HepG2 (cell line): ENCODE measurements around the gene RAD9A. TPM values are rescaled to one million over a fixed set of nuclear protein-coding genes. Genes with fewer than 3 reads are reported as not detected.
A peak's percentile ranks its signal among the peaks of the same experiment; 100 is the strongest.

Experiments used
- AKAP8 ChIP-seq: sonication (generic); formaldehyde crosslinking; IDR thresholded peaks from 2 replicates; pipeline ENCODE4 v1.5.1; 2020; ENCODE audit warnings: mild to moderate bottlenecking, missing genetic modification reagents
- ELF4 ChIP-seq: sonication (generic); formaldehyde crosslinking; IDR thresholded peaks from 2 replicates; pipeline ENCODE4 v1.5.0; 2020; ENCODE audit warnings: missing genetic modification reagents, mild to moderate bottlenecking, moderate library complexity, borderline replicate concordance
- FOXO1 ChIP-seq: sonication (generic); formaldehyde crosslinking; IDR thresholded peaks from 2 replicates; pipeline ENCODE4 v1.4.0; 2020; ENCODE audit warnings: missing genetic modification reagents
- KDM5B ChIP-seq: sonication (generic); formaldehyde crosslinking; IDR thresholded peaks from 2 replicates; pipeline ENCODE4 v1.4.0; 2020; ENCODE audit warnings: missing genetic modification reagents, mild to moderate bottlenecking, borderline replicate concordance
- KDM6A ChIP-seq: IDR thresholded peaks from 2 replicates; pipeline ENCODE4 v1.6.1; 2016; ENCODE audit warnings: low read depth
- MXI1 ChIP-seq: IDR thresholded peaks from 3 replicates; pipeline ENCODE4 v1.6.1; 2012; ENCODE audit warnings: low read depth, low read length, inconsistent platforms, borderline replicate concordance
- NCOA2 ChIP-seq: sonication (generic); formaldehyde crosslinking; IDR thresholded peaks from 2 replicates; pipeline ENCODE4 v1.8.0; 2022; ENCODE audit warnings: inconsistent platforms
- PHF8 ChIP-seq: sonication (generic); formaldehyde crosslinking; IDR thresholded peaks from 2 replicates; pipeline ENCODE4 v1.5.0; 2020; ENCODE audit warnings: missing genetic modification reagents
- SAP130 ChIP-seq: IDR thresholded peaks from 2 replicates; pipeline ENCODE4 v1.6.1; 2016; ENCODE audit warnings: low read depth
- YEATS2 ChIP-seq: sonication (generic); formaldehyde crosslinking; IDR thresholded peaks from 2 replicates; pipeline ENCODE4 v1.4.0; 2020; ENCODE audit warnings: missing genetic modification reagents, borderline replicate concordance
- ZBTB20 ChIP-seq: sonication (generic); formaldehyde crosslinking; IDR thresholded peaks from 2 replicates; pipeline ENCODE4 v1.8.1; 2023; ENCODE audit warnings: missing genetic modification reagents, low read depth, mild to moderate bottlenecking, borderline replicate concordance
- ZFP36L1 ChIP-seq: sonication (generic); formaldehyde crosslinking; IDR thresholded peaks from 2 replicates; pipeline ENCODE4 v1.8.0; 2022; ENCODE audit warnings: mild to moderate bottlenecking, missing genetic modification reagents, moderate library complexity
- ZIK1 ChIP-seq: sonication (generic); formaldehyde crosslinking; IDR thresholded peaks from 2 replicates; pipeline ENCODE4 v1.5.0; 2020; ENCODE audit warnings: mild to moderate bottlenecking, low read depth, missing genetic modification reagents, borderline replicate concordance
- ZMYM2 ChIP-seq: sonication (generic); formaldehyde crosslinking; IDR thresholded peaks from 2 replicates; pipeline ENCODE4 v1.8.0; 2022; ENCODE audit warnings: mild to moderate bottlenecking, missing genetic modification reagents
- ZNF567 ChIP-seq: sonication (generic); formaldehyde crosslinking; IDR thresholded peaks from 2 replicates; pipeline ENCODE4 v1.8.1; 2023; ENCODE audit warnings: mild to moderate bottlenecking, missing genetic modification reagents, borderline replicate concordance
- ZNF7 ChIP-seq: IDR thresholded peaks from 2 replicates; pipeline ENCODE4 v1.6.1; 2016; ENCODE audit warnings: missing biosample characterization, missing genetic modification reagents
- ZNF747 ChIP-seq: sonication (generic); formaldehyde crosslinking; IDR thresholded peaks from 2 replicates; pipeline ENCODE4 v1.8.1; 2023; ENCODE audit warnings: missing genetic modification reagents, mild to moderate bottlenecking, borderline replicate concordance
- polyA plus RNA-seq, 8 experiments: library from polyadenylated mRNA; depleted of rRNA in 3 of 8; stranded (reverse) in 7 of 8; unstranded in 1 of 8; fragments of >200 nt; fragmentation: Illumina TruSeq in 4 of 8; extraction: Trizol in 4 of 8; gene quantifications; 2 replicates each; pipeline versions ENCODE4 v1.2.1 to v1.2.3, GENCODE V29; 2011 to 2016; ENCODE audit warnings: low read depth in 4 of 8, missing spikeins in 1 of 8, mixed read lengths in 1 of 8; ENCODE audit not compliant: insufficient read depth in 1 of 8
- total RNA-seq, 5 experiments: library from RNA; depleted of rRNA; stranded (reverse); fragments of >200 nt; fragmentation: Illumina TruSeq; extraction: Trizol; gene quantifications; 2 replicates each; pipeline ENCODE4 v1.2.3, GENCODE V29; 2016; ENCODE audit warnings: low read depth in 1 of 5
- TF ChIP-seq, protein P1 (sequence below): conservative IDR thresholded peaks from 2 replicates; pipeline ENCODE4 v1.6.1; 2018; ENCODE audit warnings: missing genetic modification reagents
- TF ChIP-seq, protein P2 (sequence below): sonication (generic); formaldehyde crosslinking; IDR thresholded peaks from 2 replicates; pipeline ENCODE4 v1.5.0; 2020; ENCODE audit warnings: mild to moderate bottlenecking, missing genetic modification reagents, moderate library complexity
- TF ChIP-seq, protein P3 (sequence below): IDR thresholded peaks from 2 replicates; pipeline ENCODE4 v1.6.1; 2018; ENCODE audit warnings: missing genetic modification reagents
- TF ChIP-seq, protein P4 (sequence below): IDR thresholded peaks from 2 replicates; pipeline ENCODE4 v1.6.1; 2016; ENCODE audit warnings: low read depth
- TF ChIP-seq, protein P5 (sequence below): sonication (generic); formaldehyde crosslinking; IDR thresholded peaks from 2 replicates; pipeline ENCODE4 v1.4.0; 2020; ENCODE audit warnings: mild to moderate bottlenecking, missing genetic modification reagents

RAD9A gene
- total and polyA plus RNA-seq, 2 of the 13 experiments (the other 11 are each of a cell fraction or from before 2014, with no cell fraction given), result 10.1 to 15.7 TPM

DNA sequence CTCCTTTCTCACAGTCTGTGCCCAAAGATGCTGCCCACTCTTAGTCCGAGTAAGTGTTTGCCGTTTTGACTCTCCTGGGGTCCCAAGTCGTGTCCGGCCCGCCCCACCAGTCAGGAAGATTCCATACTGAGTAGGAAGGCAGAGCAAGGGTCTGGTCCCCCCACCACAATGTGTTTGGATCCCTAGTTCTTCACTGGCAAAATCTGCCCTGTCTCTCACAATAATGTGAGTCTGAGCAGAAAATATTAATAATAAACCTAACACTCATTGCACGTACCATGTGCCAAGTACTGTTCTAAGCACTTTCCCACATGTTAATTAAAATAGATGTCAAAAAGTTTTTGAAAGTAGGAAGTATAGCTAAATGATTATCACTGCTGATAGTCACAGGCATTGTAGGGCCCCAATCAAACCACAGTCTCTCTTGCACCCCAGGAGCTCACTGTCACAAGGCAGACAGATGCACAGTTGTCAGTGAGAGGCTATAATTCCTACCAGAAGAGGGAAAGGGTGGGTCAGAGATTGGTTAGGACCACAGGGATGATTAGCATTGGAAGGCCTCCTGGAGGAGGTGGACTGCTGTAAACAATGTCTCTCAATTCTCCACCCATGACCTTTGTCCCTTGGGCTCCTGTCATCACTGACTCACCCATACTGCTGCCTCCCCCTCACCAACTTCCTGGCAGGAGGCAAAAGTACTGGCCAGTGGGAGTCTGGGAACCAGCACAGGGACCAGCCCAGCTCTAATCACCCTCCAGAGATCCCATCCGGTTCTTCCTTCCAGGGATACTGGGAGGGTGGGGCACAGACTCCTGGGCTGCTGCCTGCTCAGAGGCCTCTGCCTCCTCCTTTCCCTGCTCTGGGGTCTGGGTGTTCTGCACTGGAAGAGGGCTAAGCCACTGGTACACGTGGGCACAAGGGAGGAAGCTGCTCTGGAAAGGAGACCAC, 37.4 kb upstream of the RAD9A start (continued):
- TF ChIP-seq, protein P1, sequence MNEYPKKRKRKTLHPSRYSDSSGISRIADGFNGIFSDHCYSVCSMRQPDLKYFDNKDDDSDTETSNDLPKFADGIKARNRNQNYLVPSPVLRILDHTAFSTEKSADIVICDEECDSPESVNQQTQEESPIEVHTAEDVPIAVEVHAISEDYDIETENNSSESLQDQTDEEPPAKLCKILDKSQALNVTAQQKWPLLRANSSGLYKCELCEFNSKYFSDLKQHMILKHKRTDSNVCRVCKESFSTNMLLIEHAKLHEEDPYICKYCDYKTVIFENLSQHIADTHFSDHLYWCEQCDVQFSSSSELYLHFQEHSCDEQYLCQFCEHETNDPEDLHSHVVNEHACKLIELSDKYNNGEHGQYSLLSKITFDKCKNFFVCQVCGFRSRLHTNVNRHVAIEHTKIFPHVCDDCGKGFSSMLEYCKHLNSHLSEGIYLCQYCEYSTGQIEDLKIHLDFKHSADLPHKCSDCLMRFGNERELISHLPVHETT (CRISPR knock-in tag), result 0 out of 2 replicates have a peak, but pooled peaks have one; percentile 56
- TF ChIP-seq YEATS2 (CRISPR knock-in tag), result peak; percentile 84; the same call in 1 of the 2 replicates
- TF ChIP-seq ZNF747 (CRISPR knock-in tag), result peak; percentile 52; the same call in 1 of the 2 replicates
- TF ChIP-seq, protein P2, sequence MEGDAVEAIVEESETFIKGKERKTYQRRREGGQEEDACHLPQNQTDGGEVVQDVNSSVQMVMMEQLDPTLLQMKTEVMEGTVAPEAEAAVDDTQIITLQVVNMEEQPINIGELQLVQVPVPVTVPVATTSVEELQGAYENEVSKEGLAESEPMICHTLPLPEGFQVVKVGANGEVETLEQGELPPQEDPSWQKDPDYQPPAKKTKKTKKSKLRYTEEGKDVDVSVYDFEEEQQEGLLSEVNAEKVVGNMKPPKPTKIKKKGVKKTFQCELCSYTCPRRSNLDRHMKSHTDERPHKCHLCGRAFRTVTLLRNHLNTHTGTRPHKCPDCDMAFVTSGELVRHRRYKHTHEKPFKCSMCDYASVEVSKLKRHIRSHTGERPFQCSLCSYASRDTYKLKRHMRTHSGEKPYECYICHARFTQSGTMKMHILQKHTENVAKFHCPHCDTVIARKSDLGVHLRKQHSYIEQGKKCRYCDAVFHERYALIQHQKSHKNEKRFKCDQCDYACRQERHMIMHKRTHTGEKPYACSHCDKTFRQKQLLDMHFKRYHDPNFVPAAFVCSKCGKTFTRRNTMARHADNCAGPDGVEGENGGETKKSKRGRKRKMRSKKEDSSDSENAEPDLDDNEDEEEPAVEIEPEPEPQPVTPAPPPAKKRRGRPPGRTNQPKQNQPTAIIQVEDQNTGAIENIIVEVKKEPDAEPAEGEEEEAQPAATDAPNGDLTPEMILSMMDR (CRISPR knock-in tag), result peak; percentile 35; the same call in 1 of the 2 replicates
- TF ChIP-seq ELF4 (CRISPR knock-in tag), result peak; percentile 60; the same call in 1 of the 2 replicates
- TF ChIP-seq, protein P3, sequence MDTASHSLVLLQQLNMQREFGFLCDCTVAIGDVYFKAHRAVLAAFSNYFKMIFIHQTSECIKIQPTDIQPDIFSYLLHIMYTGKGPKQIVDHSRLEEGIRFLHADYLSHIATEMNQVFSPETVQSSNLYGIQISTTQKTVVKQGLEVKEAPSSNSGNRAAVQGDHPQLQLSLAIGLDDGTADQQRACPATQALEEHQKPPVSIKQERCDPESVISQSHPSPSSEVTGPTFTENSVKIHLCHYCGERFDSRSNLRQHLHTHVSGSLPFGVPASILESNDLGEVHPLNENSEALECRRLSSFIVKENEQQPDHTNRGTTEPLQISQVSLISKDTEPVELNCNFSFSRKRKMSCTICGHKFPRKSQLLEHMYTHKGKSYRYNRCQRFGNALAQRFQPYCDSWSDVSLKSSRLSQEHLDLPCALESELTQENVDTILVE (CRISPR knock-in tag), result peak; percentile 76; the same call in 1 of the 2 replicates
- peak; percentile 92 for TF ChIP-seq FOXO1 (CRISPR knock-in tag)
- peak; percentile 70 for TF ChIP-seq NCOA2
- TF ChIP-seq, protein P4, sequence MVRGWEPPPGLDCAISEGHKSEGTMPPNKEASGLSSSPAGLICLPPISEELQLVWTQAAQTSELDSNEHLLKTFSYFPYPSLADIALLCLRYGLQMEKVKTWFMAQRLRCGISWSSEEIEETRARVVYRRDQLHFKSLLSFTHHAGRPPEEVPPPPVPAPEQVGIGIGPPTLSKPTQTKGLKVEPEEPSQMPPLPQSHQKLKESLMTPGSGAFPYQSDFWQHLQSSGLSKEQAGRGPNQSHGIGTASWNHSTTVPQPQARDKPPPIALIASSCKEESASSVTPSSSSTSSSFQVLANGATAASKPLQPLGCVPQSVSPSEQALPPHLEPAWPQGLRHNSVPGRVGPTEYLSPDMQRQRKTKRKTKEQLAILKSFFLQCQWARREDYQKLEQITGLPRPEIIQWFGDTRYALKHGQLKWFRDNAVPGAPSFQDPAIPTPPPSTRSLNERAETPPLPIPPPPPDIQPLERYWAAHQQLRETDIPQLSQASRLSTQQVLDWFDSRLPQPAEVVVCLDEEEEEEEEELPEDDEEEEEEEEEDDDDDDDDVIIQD (CRISPR knock-in tag), result peak; percentile 80
- TF ChIP-seq ZIK1 (CRISPR knock-in tag), result peak; percentile 86
- TF ChIP-seq KDM5B (CRISPR knock-in tag), result peak; percentile 87; the same call in 1 of the 2 replicates
- peak; percentile 25; the same call in 1 of the 3 replicates for TF ChIP-seq MXI1
- peak; percentile 1; the same call in 1 of the 2 replicates for TF ChIP-seq ZFP36L1
- 0 out of 2 replicates have a peak, but pooled peaks have one; percentile 32 for TF ChIP-seq AKAP8 (CRISPR knock-in tag)
- peak; percentile 37 for TF ChIP-seq PHF8 (CRISPR knock-in tag)
- TF ChIP-seq ZMYM2 (CRISPR knock-in tag), result peak; percentile 47; the same call in 1 of the 2 replicates
- peak; percentile 54; the same call in 1 of the 2 replicates for TF ChIP-seq KDM6A (CRISPR knock-in tag)
- TF ChIP-seq SAP130 (CRISPR knock-in tag), result peak; percentile 96
- TF ChIP-seq ZNF7 (CRISPR knock-in tag), result no peak
- TF ChIP-seq ZNF567 (CRISPR knock-in tag), result 0 out of 2 replicates have a peak, but pooled peaks have one; percentile 74
- TF ChIP-seq, protein P5, sequence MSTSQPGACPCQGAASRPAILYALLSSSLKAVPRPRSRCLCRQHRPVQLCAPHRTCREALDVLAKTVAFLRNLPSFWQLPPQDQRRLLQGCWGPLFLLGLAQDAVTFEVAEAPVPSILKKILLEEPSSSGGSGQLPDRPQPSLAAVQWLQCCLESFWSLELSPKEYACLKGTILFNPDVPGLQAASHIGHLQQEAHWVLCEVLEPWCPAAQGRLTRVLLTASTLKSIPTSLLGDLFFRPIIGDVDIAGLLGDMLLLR (CRISPR knock-in tag), result no peak
- peak; percentile 66; the same call in 1 of the 2 replicates for TF ChIP-seq ZBTB20 (CRISPR knock-in tag)
